ENCODE data around the gene AUTS2. TPM values are rescaled to one million over a fixed set of nuclear protein-coding genes. Genes with fewer than 3 reads are reported as not detected.
"Not testable (repeated sequence)": the region's sequence is repeated elsewhere in the genome, so short reads cannot be mapped to it uniquely, and the experiment has no call there.

Gene AUTS2
- total RNA-seq, 1 experiment from 2014 or later = under 0.01 TPM

GRCh38 chr7:70707823-70708243, 1109.6 kb downstream of the AUTS2 start:
- no peak for DNase-seq (ENCODE audit: low read depth)

GRCh38 chr7:70710011-70710480, 1111.8 kb downstream of the AUTS2 start:
- peak; percentile 57 for DNase-seq (ENCODE audit: low read depth)

DNA sequence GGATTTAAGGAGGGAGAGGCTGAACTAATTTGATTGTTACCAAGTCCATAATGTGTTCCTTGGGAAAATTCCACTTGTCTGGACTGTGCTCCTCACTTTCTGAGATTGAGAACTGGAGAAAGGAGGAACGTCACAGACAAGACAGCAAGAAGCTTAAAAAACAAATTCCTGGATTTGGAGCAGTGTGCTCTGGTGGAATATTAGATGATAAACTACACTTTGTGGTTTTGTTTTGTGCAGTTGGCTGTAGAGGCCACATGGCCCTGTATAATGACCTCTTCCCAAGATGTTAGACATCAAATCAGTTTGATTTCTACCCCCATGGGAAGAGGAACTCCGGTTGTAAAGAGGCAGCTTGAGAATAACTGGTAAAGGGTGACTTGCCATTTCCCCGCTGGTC, 1112.4 kb downstream of the AUTS2 start:
- DNase-seq (ENCODE audit: low read depth) = no peak

DNA sequence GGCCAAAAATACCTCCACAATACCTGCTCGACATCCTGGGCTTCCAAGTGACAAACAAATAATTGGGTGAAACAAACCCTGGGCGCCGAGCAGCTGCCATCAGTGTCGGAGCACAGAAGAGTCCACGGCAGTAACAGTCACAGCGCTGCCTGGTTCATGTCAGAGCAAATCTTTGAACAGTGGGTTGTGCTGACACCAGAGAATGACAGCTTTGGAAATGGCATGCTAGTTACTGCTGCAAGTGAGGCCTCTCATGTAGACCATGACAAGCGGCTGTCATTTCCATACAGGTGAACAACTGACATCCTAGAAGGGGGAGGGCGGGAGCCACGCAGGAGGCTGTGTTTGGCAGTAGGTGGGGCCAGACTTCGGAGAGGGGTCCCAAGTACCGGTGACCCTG, 1113.2 kb downstream of the AUTS2 start:
- no peak for DNase-seq (ENCODE audit: low read depth)

GRCh38 chr7:70712942-70713341, 1114.7 kb downstream of the AUTS2 start:
- DNase-seq (ENCODE audit: low read depth) = no peak

DNA sequence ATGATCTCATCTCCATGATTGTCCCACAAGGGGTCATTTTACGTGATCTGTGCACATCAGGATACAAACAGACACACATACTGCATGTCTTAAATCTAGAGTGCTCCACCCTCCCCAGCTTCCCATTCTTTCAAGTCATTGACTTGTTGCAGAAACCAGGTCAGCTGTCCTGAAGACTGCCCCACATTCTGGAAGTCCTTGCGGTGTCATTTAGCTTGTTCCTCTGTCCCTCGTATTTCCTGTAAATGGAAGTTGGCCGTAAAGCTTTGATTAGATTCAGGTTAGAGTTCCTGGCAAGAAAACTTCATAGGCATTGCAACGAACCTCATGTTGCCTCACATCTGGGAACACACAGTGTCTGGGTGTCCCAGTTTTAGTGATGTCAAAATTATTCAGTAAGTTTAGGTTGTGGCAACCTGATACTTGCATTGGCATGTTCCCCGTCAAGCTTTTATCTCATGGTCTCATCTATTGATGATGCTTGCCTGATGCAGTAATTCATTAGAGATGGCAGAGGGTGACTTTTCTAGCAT, 1116.3 kb downstream of the AUTS2 start:
- DNase-seq (ENCODE audit: low read depth) = no peak

GRCh38 chr7:70717553-70718329, 1119.5 kb downstream of the AUTS2 start:
- DNase-seq (ENCODE audit: low read depth) = no peak

DNA sequence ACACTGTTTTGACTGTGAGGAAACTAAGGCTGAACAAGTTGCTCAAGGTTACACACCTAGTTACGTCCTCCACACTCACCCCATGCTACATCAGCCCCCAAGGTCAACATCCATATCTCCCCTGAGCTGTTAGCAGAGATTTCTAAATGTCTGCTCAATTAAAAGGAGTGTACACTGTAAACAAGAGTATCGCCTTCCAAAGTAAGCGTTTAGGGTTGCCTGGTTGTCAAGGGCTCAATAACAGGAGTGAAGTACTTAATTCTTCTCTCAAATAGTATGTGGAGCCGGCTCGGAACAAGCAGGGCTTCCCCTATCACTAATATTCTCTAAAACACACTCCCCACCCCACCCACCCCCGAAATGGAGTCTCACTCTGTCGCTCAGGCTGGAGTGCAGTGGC, 1120.8 kb downstream of the AUTS2 start:
- no peak for DNase-seq (ENCODE audit: low read depth)

GRCh38 chr7:70720191-70720873, 1122.1 kb downstream of the AUTS2 start:
- DNase-seq (ENCODE audit: low read depth) = no peak

GRCh38 chr7:70721500-70721899, 1123.2 kb downstream of the AUTS2 start:
- DNase-seq (ENCODE audit: low read depth) = no peak

- no peak for DNase-seq (ENCODE audit: low read depth)
Measured at GRCh38 chr7:70723339-70723738, 1125.1 kb downstream of the AUTS2 start.

DNA sequence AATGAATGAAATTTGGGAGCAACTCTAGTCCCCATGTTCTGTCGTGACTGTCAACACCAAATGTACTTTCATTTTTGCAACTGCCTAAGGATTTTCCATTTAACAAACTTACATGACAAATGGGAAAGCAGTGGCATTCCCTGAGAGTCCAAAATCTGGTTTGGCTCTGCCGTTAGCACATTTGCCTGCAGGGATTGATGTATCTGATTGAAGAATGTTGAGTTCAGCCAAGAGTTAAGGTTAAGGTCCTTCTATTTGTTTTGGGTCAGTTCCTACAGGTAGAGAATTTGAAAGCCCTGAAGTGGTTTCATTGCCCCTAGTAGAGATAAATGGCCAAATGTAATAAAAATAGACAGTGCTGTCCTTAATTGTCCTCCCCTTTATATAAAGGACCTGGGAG, 1127.2 kb downstream of the AUTS2 start:
- DNase-seq (ENCODE audit: low read depth) = no peak

DNA sequence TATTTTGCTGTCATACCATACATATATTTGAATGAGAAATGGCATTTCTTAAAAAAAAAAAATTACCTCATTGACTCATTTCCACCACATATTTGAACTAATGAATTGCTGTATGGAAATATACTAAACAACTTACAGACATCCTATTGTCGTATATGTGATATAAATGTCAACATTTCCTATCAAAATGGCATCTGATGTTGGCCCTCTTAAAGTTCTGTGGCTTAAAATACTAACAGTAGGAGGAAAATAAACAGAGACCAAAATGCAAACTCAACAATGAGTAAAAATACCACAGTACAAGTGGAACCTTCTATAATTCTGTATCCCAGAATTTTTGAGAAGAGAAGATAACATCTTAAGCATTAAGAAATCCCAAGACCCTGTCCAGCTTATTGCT, 1128.0 kb downstream of the AUTS2 start:
- no peak for DNase-seq (ENCODE audit: low read depth)

- no peak for DNase-seq (ENCODE audit: low read depth)
Measured at GRCh38 chr7:70726951-70727378, 1128.7 kb downstream of the AUTS2 start.

GRCh38 chr7:70727861-70728260, 1129.6 kb downstream of the AUTS2 start:
- no peak for DNase-seq (ENCODE audit: low read depth)

DNA sequence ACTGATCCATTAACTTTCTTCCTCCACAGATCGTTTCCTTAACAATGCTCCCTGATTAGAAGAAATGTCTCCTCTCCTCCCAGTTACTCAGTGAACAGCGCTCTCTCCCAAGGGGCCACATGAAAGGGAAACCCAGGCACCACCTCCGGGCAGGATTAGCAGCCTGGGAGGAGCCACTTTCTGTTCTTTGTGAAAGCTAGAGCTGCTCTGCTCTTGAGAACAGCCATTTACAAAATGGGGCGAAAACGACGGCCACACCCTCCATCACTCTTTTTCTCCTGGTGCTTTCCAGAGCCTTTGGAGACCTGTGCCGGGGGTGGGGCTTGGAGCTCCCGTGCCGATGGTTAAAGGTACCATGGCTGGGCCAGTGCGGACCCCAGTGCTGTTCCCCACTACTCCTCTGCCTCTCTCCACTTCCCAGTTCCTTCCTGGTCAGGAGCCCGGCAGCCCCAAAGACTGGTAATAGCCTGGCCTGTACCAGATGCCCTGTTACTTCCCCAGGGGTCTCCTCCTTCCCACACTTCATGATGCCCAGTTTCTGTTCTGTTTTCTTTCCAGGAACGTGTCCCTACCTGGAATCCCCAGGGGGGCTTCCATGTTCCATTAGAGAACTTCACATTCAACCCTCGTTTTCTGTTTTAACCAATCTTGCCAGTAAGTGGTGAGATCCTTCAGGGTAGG, 1130.7 kb downstream of the AUTS2 start:
- no peak for DNase-seq (ENCODE audit: low read depth)

GRCh38 chr7:70729553-70730157, 1131.4 kb downstream of the AUTS2 start:
- DNase-seq (ENCODE audit: low read depth) = not testable (repeated sequence)

GRCh38 chr7:70730451-70731110, 1132.3 kb downstream of the AUTS2 start:
- DNase-seq (ENCODE audit: low read depth) = no peak

GRCh38 chr7:70733090-70733489, 1134.8 kb downstream of the AUTS2 start:
- no peak for DNase-seq (ENCODE audit: low read depth)

DNA sequence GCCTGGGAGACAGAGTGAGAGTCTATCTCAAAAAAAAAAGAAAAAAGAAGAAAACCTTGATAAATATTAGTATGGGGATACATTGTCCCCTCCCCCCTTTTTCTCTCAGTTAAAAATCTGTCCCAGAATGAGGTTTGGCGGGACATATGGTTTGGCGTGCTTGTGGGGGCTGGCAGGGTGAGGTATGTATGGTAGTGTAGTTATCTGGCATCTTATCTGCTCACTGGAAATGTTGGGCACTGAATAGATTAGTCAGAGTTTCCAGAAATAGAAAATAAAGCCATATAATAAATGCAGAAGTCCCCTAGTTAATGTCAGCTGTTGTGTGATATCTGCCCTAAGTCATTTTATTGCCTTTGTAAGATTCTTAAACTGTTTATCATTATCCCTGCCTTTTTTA, 1136.1 kb downstream of the AUTS2 start:
- no peak for DNase-seq (ENCODE audit: low read depth)

DNA sequence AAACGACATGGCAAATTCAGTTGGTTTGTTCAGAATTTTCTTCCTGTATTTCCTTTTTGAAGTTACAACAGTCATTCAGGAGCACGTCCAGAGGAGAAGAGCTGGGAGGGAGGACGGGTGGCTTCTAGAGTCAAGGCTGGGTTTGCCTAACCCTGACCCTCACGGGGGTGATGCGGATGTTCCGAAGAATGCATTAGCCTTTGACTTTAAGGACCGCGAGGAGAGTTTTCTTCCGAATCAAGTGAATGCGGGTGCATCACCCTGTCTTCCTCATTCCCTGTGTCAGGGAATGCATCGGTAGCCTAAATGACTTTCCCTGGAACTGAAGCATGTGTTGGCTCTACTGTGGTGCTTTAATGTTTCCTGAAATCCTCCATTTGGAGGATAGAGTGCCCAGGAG, 1137.0 kb downstream of the AUTS2 start:
- DNase-seq (ENCODE audit: low read depth) = no peak
